ACHN (cell line): ENCODE data around the gene THYN1.
A peak's percentile ranks its signal among the peaks of the same experiment; 100 is the strongest.

Experiments
- DNase-seq: peaks from one replicate; pipeline ENCODE4 v3.0.0-alpha.2; 2015
- in situ Hi-C: cut with HindIII; loops from 2 replicates; pipeline ENCODE4 v1.10.0; 2017; ENCODE audit warnings: low sequenced_read_pairs, low pct_ligation_motif_present, low pct_unique_long_range_greater_than_20kb

The THYN1 gene

DNA sequence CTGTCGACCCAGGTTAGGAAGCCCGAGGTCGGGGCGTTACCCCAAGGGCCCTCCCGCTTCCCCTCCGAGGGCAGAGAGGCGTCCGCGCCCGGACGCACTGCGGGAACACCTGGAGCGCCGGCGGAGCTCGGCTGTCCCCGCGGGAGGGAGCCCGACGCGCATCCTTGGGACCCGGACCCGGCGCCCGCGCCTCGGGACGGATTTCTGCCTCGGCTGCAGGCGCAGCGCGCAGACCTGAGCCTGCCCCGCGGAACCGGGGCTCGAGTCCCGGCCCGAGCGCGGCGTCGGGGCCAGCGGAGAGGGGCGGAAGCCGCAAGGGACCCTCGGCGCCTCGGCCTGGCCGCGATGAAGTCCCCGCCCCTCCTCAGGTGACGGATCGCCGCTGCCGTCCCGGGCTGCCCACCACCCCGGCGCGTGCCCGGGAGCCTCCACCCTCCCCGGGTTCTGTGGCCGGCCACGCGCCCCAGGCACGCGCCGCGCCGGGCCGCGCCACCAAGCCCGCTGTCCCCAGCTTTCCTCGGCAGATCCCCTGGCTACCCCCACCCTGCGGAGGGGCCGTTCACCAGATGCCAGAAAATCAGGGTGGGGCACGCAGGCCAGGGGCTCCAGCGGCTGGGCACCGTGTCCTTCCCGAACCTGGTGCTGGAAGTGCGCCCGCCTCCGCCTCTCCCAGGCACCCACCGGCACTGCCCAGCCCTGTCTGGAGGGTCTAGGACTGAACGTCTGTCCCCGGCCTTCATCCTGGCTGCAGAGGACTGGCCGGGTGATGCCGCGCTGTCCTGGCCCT, 23.4 kb upstream of the THYN1 start:
- DNase-seq = no peak
- in situ Hi-C loops = no loop called here

DNA sequence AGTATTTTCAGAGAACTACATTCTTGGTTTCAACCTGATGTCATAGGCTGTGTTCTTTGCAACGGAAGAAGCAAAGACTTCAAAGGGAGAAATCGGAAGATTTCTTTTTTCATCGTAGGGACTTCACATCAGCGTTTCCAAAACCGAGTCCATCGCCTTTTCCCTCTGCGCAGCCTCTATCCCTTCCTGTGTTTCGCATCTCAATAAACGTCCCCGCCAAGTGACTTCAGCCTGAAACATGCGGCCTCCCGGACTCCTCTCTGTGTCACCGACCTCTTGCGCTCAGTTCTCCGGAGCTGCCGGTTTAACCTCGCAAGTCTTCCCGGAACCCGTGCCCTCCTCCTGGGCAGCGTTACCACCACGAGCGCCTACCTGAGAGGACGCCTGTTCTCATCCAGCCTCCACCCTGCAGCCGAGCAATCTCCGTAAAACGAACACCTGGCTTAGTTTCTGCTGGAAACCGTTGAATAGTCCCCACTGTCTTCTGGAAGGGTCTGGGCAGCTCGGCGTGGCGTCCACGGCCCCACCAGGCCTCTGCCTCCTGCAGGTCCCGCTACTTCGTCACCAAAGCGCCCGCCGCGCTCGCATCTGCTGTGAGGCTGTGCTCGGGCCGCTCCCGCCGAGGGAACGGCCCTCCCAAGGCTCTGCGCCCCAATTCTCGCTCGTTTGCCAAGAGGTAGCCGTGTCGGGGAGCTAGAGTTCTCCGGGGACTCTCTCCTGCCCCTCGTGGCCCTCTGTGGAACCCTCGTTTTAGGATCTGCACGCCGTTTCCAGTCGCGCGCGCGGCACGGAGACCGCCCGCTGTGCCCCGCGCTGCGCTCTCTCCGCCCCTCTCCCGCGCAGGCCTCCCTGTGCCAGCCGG, 22.6 kb upstream of the THYN1 start, which contains the start of gene GLB1L3:
TSS of gene GLB1L3 (plus strand) at position 846 of the 862 bp plus-strand sequence. CDS start 362 bp downstream, outside the sequence.
- DNase-seq = peak; percentile 11
- in situ Hi-C loops = no loop called here

DNA sequence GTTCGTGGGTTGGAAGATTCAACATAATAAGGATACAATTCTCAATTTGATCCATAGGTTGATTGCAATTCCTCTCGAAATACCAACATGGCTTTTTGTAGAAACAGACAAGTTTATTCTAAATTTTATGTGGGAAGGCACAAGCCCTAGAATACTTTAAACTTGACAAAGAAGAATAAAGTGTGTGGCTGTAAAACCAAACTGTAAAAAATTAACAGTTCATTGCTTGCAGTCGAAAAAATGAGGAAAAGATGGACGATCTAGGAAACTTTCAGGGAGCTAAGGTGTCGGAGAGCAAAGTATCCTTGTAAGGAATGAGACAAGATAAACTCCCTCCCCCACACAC, 22.0 kb upstream of the THYN1 start:
- no peak for DNase-seq
- in situ Hi-C loops = no loop called here

DNA sequence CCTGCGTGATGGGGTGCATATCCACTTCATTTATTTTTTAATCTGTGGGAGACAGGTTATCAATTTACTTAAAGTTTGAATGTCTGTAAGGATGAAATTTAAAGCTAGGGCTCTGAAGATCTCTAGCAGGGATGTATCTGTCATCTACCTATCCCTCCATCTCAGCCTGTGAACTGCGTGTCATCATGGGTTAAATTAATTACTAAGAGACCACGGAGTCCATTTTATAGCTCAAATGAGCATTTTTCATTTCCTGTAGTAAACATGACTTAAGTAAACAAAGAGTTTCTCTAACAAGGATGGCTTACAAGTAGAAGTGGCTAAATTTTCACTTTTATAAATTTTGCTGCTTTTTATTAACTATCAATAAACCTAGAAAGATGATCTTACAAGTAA, 20.2 kb upstream of the THYN1 start:
- in situ Hi-C loops = no loop called here
- no peak for DNase-seq

DNA sequence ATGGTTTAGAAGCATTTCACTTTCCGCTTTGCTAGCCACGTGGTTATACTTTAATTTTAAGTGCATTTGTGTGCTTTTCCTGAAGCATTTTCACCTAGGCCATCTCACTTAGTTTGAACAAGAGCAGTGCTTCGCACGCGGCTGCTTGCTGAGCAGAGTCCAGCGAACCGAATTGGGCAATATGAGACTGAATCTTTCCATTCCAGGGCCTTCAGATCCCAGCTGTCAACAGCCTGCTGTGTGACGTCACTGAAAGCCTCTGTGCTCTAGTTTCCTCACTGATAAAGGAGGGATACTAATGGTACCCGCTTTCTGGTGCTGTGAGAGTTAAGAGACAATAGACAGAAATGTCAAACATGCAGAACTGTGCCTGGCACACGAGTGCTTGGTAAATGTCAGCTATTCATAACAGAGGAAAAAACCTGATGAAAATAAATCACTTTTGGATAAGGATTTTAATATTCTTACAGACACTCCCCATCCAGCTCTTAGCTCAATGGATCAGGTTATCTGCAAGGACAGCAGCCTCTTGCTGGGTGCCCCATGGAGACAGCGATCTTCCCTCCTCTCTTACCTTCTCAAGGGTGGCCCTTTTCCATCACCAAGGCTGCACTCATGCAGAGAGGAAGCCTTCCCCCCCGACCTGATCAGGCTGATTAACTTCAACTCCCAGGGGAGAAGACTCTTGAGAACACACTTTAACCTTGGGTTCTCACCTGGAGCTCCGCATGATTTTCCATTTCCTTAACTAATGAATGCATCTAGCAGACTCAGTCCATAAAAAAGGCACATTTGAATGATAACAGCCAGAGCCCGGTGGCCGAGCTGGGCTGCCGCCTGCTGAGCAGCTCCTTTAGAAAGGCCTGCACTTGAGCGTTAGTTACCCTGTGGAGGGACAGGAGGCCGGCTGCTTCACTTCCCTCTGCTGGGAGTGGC, 19.5 kb upstream of the THYN1 start:
- DNase-seq = no peak
- in situ Hi-C loops = no loop called here

DNA sequence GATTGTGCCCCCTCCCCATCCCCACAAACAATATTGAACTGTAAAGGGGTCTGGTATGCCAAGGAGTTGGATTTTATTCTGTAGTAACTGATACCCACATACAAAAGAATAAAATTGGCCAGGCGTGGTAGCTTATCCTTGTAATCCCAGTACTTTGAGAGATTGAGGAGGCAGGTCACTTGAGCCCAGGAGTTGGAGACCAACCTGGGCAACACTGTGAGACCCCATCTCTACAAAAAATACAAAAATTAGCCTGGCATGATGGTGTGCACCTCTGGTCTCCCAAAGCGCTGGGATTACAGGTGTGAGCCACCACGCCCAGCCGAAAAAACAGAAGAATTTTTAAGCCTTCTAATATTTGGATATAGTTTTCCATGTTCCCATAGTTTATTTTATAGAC, 18.8 kb upstream of the THYN1 start:
- DNase-seq = no peak
- in situ Hi-C loops = no loop called here

DNA sequence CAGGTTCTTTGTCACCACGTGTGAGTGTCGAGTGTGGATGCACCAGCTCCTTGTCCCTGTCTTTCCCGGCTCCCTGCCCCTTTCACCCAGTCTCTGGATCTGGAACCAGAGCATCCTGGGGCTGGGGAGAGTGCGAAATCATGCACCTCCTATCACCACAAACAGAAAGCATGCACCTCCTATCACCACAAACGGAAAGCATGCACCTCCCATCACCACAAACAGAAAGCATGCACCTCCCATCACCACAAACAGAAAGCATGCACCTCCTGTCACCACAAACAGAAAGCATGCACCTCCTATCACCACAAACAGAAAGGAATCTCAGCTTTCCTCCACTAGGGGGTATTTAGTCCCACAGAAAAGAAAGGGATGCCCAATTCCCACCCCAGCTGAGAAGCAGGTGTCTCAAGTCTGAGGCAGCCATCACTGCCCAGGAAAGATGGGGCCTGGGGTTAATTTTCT, 17.1 kb upstream of the THYN1 start:
- in situ Hi-C loops = no loop called here
- no peak for DNase-seq

DNA sequence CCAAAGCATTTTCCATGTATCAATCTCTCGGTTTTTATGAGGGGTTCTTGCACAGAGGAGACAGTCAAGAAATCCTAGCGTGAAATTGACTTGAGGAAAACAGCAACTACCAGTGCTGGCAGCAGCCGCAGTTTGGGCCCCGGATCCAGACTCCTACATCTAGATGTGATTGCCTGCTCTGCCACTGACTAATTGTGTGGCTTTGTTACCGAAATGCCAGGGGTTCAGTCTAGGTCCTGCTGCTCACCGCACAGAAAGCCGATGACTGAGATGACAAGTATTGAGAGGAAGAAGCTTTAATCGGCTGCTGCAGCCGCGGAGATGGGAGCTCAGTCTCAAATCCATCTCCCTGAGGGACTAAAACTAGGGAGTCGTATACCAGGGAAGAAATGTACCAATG, 14.8 kb upstream of the THYN1 start:
- in situ Hi-C loops = no loop called here
- DNase-seq = no peak

DNA sequence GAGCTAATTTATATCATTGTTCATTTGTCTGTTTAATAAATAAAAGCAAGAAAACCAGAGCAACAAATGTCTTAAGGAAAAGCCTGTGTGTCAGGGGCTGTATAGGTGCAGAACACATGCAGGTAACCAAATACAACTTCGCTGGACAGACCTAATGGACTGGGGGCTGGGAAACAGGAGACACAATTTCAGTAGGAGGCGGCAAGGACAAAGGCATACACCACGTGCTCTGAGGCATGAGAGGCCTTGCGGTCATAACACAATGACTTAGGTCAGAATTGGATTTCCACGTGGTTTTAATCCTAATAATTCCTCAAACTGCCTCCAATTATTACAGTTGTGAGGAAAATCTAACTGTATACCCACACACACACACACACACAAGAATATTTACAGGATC, 14.3 kb upstream of the THYN1 start:
- DNase-seq = no peak
- in situ Hi-C loops = no loop called here

DNA sequence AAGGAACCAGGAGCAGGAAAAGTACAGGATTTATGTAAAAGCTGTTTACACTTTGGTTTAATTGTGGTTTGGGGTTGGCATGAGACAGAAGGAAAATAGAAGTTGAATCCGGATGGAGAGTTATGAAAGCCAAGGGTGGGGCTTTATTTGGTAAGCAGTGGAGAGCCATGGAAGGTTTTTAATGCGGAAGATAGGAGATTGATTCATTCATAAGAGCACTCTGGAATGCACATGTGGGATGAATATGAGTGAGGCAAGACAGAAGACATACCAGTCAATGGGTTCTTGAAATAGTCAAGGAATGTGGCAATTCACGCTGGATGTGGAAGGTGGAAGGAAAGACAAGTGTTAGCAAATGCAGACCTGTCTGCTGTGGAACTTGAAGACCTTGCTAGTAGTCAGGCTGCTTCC, 13.7 kb upstream of the THYN1 start:
- in situ Hi-C loops = no loop called here
- DNase-seq = no peak

DNA sequence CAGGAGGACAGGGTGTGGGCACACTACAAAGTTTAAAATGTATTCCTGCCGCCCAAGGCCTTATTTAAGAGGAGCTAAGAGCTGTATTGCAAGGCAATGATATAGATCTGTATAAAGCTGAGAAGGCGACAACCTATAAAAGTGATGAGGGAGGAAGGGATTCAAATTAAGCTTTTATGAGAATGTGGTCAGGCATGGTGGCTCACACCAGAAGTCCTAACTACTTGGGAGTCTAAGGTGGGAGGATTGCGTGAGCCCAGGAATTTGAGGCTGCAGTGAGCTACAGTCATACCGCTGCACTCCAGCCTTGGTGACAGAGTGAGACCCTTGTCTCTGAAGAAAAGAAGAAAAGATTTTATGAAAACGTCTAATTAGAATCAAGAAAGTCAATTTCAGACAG, 13.3 kb upstream of the THYN1 start:
- in situ Hi-C loops = no loop called here

DNA sequence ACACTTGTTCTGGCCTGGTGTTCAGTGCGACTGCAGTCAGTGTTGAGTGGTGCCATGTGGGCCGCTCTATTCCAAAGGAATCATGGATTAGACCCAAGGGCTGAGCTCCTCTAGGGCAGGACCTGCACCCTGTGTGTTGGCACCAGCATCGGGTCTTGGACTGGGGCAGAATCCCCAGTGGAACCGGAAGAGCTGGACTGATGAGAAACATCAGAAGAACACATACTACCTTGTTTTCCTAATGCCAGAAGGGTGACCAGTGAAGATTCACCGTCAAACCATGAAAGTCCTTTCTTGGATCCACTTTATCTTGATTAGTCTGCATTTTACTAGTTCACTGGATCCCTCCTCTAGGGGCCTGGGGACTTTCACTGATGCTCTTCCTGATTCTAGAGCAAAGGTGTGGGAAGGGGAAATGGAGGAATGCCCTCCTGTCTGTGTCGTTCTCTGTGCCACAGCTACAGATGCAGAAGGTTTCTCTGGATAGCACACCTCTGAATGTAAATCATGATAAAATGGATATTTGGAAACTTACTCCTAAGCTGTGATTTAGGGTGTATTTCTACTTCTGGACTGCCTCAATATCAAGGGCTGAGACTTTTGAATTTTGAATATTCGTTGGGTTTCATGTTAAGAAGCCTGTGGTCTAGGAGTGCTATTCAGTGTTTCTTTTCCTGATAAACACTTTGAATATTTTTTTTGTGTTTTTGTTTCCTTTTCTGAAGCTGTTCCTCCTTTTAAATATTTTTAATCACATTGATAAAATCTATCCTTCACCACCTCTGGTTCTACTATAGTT, 12.0 kb upstream of the THYN1 start:
- in situ Hi-C loops = no loop called here
- DNase-seq = no peak

More for the DNA sequence above, 13.3 kb upstream of the THYN1 start:
- no peak for DNase-seq

DNA sequence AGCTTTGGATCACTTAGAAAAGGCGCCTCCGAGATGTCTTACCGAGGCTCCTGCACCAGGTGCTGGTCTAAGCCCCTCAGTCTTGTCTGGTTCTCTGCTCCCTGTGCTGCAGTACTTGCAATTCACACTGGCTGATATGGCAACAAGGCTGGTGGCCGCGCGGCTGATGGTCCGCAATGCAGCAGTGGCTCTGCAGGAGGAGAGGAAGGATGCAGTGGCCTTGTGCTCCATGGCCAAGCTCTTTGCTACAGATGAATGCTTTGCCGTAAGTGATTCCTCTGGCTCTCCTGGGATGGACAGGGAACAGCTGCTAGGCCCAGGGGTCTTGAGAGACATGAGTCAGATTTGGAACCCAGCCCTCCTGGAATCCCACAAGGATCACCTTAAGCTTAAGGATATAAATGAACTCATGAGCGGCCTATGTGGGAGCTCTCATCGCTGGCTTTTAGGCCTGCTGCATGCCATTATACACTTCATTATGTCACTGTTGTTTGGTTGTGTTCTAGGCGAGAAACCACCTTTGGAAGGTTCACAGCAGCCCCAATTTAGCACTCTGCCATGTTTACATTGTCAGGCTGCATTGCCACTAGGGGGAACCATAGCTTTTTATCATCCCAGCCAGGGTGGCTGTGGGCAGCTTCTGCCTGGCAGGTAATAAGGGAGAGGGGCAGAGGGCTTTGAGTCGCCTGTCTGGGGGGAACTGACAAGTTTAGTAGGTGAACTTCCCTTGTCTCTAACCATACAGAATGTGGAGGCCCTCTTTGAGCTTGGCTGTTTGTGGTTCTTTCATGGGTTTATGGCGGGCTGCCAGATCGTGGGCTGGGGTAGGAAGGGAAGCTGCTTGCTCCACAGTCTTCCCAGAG, 8.7 kb upstream of the THYN1 start:
- in situ Hi-C loops = no loop called here
- peak; percentile 25 for DNase-seq

DNA sequence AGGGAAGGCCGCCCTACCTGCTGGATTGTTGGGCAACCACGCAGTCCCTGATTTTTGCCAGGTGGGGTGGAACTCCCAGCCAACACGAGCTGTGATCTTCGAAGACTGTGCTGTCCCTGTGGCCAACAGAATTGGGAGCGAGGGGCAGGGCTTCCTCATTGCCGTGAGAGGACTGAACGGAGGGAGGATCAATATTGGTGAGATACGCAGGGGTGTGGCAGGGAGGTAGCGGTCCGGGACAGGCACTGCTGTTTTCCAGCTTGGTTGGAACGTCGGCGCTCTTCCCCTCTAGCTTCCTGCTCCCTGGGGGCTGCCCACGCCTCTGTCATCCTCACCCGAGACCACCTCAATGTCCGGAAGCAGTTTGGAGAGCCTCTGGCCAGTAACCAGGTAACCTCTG, 7.8 kb upstream of the THYN1 start:
- in situ Hi-C loops = no loop called here
- no peak for DNase-seq

DNA sequence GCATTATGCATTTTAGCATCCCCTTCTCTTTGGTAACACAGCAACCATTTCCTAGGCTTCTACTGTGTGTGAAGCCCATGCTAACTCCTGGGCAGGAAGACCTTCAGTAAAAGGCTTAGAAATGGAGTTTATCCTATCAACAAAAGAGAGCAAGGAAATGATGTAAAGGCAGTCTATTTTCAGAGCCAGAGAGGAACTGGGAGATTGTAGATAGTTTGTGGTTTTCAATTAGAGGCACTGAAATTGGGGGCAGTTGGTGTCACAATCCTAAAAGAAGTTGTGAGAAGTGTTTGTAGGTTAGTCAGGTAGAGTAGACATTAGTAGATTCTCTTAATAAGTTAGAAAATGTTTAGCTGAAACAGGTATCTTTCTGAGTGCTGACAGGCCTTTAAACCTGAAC, 7.4 kb upstream of the THYN1 start:
- no peak for DNase-seq
- in situ Hi-C loops = no loop called here

DNA sequence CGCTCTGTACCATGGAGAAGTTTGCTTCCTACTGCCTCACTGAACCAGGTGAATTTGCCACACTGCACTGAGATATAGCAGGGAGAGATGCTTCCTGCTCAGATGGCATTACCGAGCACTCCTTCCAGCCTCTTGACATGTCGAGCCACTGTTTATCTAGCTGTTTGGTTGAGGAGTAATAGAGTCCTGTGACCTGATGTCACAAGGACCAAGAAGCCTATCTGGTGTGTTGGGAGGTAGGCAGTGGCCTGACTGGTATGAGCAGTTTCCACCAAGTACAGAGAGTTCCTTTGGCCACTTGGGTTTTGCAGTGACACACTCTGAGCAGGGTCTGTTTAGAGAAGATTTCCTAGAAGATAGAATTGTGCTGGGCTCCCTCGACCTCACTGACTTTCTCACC, 5.4 kb upstream of the THYN1 start:
- DNase-seq = no peak
- in situ Hi-C loops = no loop called here

DNA sequence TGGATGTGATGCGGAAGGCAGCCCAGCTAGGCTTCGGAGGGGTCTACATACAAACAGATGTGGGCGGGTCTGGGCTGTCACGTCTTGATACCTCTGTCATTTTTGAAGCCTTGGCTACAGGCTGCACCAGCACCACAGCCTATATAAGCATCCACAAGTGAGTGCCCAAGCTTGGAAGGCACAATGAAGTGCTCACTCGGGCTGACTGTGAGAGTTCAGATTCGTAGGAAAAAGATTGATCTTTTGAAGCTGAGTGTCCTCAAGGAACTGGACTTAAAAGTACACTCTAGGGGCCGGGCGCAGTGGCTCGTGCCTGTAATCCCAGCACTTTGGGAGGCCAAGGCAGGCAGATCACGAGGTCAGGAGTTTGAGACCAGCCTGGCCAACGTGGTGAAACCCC, 3.9 kb upstream of the THYN1 start:
- no peak for DNase-seq
- in situ Hi-C loops = no loop called here
